IMR-90 (cell line): ENCODE measurements around the gene CBX3. TPM values are rescaled to one million over a fixed set of nuclear protein-coding genes. Genes with fewer than 3 reads are reported as not detected.
"Not testable (repeated sequence)": the region's sequence is repeated elsewhere in the genome, so short reads cannot be mapped to it uniquely, and the experiment has no call there.

Experiments
- ATAC-seq: fragments of 200-7000 bp; cut with Tn5 transposase; 2 replicates; pipeline ENCODE4 v1.9.1; 2020; ENCODE audit warnings: low read depth, mild to moderate bottlenecking, moderate library complexity
- BruUV-seq: library from RNA; stranded (reverse); fragments of 400-500 nt; replicated peaks from 2 replicates; lab custom pipeline; 2021; lab: Mats Ljungman, UMichigan
- CTCF ChIA-PET: fragments of 300-600 bp; formaldehyde crosslinking; extraction: SDS; loops from one replicate; lab custom pipeline; 2021; ENCODE audit warnings: antibody characterized with exemption; lab: Yijun Ruan, JAX
- POLR2A ChIA-PET: fragments of 300-600 bp; sonication (Branson Sonifier 250); formaldehyde crosslinking; loops from one replicate; lab custom pipeline; 2022; ENCODE audit warnings: antibody characterized with exemption; ENCODE audit not compliant: unreplicated experiment; lab: Charles Lee
- DNase-seq: peaks from one replicate; pipeline ENCODE4 v3.0.0; 2013
- H2AFZ ChIP-seq: replicated peaks from 2 replicates; pipeline ENCODE3; 2013; ENCODE audit warnings: low read length, mild to moderate bottlenecking; ENCODE audit not compliant: poor library complexity
- H2AK5ac ChIP-seq: 2 replicates; pipeline ENCODE4 v1.6.1; 2013; ENCODE audit warnings: low read depth, low read length, inconsistent platforms
- H2AK9ac ChIP-seq: replicated peaks from 2 replicates; pipeline ENCODE3; 2013; ENCODE audit warnings: mild to moderate bottlenecking, low read depth, low read length, moderate library complexity; ENCODE audit not compliant: poor library complexity
- H2BK120ac ChIP-seq: 2 replicates; pipeline ENCODE4 v1.6.1; 2013; ENCODE audit warnings: low read depth, low read length, inconsistent platforms
- H2BK15ac ChIP-seq: 3 replicates; pipeline ENCODE4 v1.6.1; 2013; ENCODE audit warnings: low read depth, low read length, inconsistent platforms
- H2BK20ac ChIP-seq: 2 replicates; pipeline ENCODE4 v1.6.1; 2013; ENCODE audit warnings: low read depth, mild to moderate bottlenecking, inconsistent platforms, low read length, moderate library complexity
- H2BK5ac ChIP-seq: 2 replicates; pipeline ENCODE4 v1.6.1; 2013; ENCODE audit warnings: mild to moderate bottlenecking, low read depth, low read length, inconsistent platforms; ENCODE audit not compliant: poor library complexity, severe bottlenecking
- H3K14ac ChIP-seq: replicated peaks from 2 replicates; pipeline ENCODE4 v1.6.1; 2013; ENCODE audit warnings: low read depth, low read length, inconsistent platforms
- H3K18ac ChIP-seq: 2 replicates; pipeline ENCODE4 v1.6.1; 2013; ENCODE audit warnings: low read depth, low read length, control low read depth
- H3K23ac ChIP-seq: 2 replicates; pipeline ENCODE4 v1.6.1; 2013; ENCODE audit warnings: low read depth, low read length, inconsistent platforms
- H3K27ac ChIP-seq: 2 replicates; pipeline ENCODE4 v1.5.1; 2013; ENCODE audit warnings: mild to moderate bottlenecking, control low read depth, low read length; ENCODE audit not compliant: insufficient read depth
- H3K27me3 ChIP-seq: 2 replicates; pipeline ENCODE4 v1.6.1; 2013; ENCODE audit warnings: low read length; ENCODE audit not compliant: control insufficient read depth, insufficient read depth
- H3K36me3 ChIP-seq: 2 replicates; pipeline ENCODE4 v1.6.1; 2013; ENCODE audit warnings: low read length, mixed read lengths; ENCODE audit not compliant: control insufficient read depth, insufficient read depth
- H3K4ac ChIP-seq: 2 replicates; pipeline ENCODE4 v1.6.1; 2013; ENCODE audit warnings: low read depth, low read length, inconsistent platforms
- H3K4me1 ChIP-seq: 2 replicates; pipeline ENCODE4 v1.6.1; 2013; ENCODE audit warnings: low read length, mixed read lengths; ENCODE audit not compliant: control insufficient read depth, insufficient read depth
- H3K4me2 ChIP-seq: 2 replicates; pipeline ENCODE4 v1.6.1; 2013; ENCODE audit warnings: low read depth, mild to moderate bottlenecking, control low read depth, low read length, moderate library complexity
- H3K4me3 ChIP-seq: 2 replicates; pipeline ENCODE4 v1.5.1; 2013; ENCODE audit warnings: low read depth, mild to moderate bottlenecking, control low read depth, low read length, moderate library complexity; ENCODE audit not compliant: insufficient read depth
- H3K56ac ChIP-seq: 2 replicates; pipeline ENCODE4 v1.6.1; 2013; ENCODE audit warnings: low read length, inconsistent platforms; ENCODE audit not compliant: insufficient read depth; ENCODE audit errors: extremely low read depth
- H3K79me1 ChIP-seq, 2 experiments: 2 replicates each; pipeline ENCODE4 v1.6.1; 2013; ENCODE audit warnings: low read length in 2 of 2, inconsistent platforms in 1 of 2, low read depth in 1 of 2
- H3K9ac ChIP-seq: 2 replicates; pipeline ENCODE4 v1.6.1; 2013; ENCODE audit warnings: low read depth, low read length, control low read depth
- H3K9me1 ChIP-seq: 2 replicates; pipeline ENCODE4 v1.6.1; 2013; ENCODE audit warnings: low read length, inconsistent platforms; ENCODE audit not compliant: insufficient read depth
- H3K9me3 ChIP-seq: 2 replicates; pipeline ENCODE4 v1.6.1; 2013; ENCODE audit warnings: low read length; ENCODE audit not compliant: control insufficient read depth, insufficient read depth
- H4K20me1 ChIP-seq: 2 replicates; pipeline ENCODE4 v1.6.1; 2013; ENCODE audit warnings: low read length, inconsistent platforms; ENCODE audit not compliant: insufficient read depth
- H4K5ac ChIP-seq: 2 replicates; pipeline ENCODE4 v1.6.1; 2013; ENCODE audit warnings: mild to moderate bottlenecking, low read depth, low read length, control low read depth
- H4K8ac ChIP-seq, 2 experiments: 2 replicates each; pipeline ENCODE4 v1.6.1; 2013; ENCODE audit warnings: low read depth in 2 of 2, low read length in 2 of 2, control low read depth in 1 of 2, inconsistent platforms in 1 of 2
- H4K91ac ChIP-seq: 2 replicates; pipeline ENCODE4 v1.6.1; 2013; ENCODE audit warnings: low read depth, low read length, inconsistent platforms; ENCODE audit not compliant: insufficient read depth
- MAZ ChIP-seq: IDR thresholded peaks from 2 replicates; pipeline ENCODE4 v1.6.1; 2012; ENCODE audit warnings: low read depth, mild to moderate bottlenecking, low read length, improper control_type of control experiment, moderate library complexity, borderline replicate concordance
- WGBS, 2 experiments: methylation state at CpG; one replicate each; pipeline versions ENCODE4 v1.1.5 to v1.1.7; 2013; ENCODE audit warnings: missing lambda C conversion rate in 2 of 2; ENCODE audit not compliant: insufficient read length in 1 of 2; ENCODE audit errors: extremely low coverage in 2 of 2; 5-methylcytosine and 5-hydroxymethylcytosine counted together
- dilution Hi-C: fragments of 300-500 bp; cut with HindIII; formaldehyde crosslinking; loops from one replicate; pipeline ENCODE4 v1.14.3; 2018; ENCODE audit warnings: low sequenced_read_pairs; ENCODE audit not compliant: unreplicated experiment
- in situ Hi-C: fragments of 300-500 bp; cut with MboI; formaldehyde crosslinking; loops from 3 replicates; pipeline ENCODE4 v1.14.3; 2019; ENCODE audit warnings: low sequenced_read_pairs, inconsistent platforms, mixed read lengths
- intact Hi-C: fragments of 100-400 bp; cut with micrococcal nuclease; formaldehyde crosslinking; loops from 2 replicates; pipeline ENCODE4 v1.10.0; 2022
- polyA plus RNA-seq, 3 experiments: library from polyadenylated mRNA; depleted of rRNA; stranded (reverse); fragments of >200 nt; gene quantifications; 2 replicates each; pipeline ENCODE4 v1.2.3, GENCODE V29; 2012; ENCODE audit warnings: low replicate concordance in 1 of 3
- total RNA-seq: library from RNA; depleted of rRNA; stranded (reverse); fragments of >200 nt; gene quantifications from 2 replicates; pipeline ENCODE4 v1.2.3, GENCODE V29; 2012

The CBX3 gene
- total and polyA plus RNA-seq, 2 of the 4 experiments (the other 2 are of a cell fraction): 38.2 to 76.5 TPM

GRCh38 chr7:26193432-26194207 lies 7.9 kb upstream of the CBX3 start (continued):
- no peak for TF ChIP-seq MAZ

- H3K27ac ChIP-seq, H2BK20ac ChIP-seq, H3K4me2 ChIP-seq, DNase-seq, H3K23ac ChIP-seq, H4K5ac ChIP-seq, H4K8ac ChIP-seq, H3K9me3 ChIP-seq, H2BK15ac ChIP-seq, BruUV-seq, H3K9ac ChIP-seq, dilution Hi-C loops, H3K56ac ChIP-seq, H3K9me1 ChIP-seq, H3K14ac ChIP-seq, H4K91ac ChIP-seq, H3K4me3 ChIP-seq, H3K4ac ChIP-seq, H3K18ac ChIP-seq, H3K27me3 ChIP-seq, H3K4me1 ChIP-seq, H2BK5ac ChIP-seq, H2BK120ac ChIP-seq, H2AK5ac ChIP-seq, H2AK9ac ChIP-seq, ATAC-seq, H2AFZ ChIP-seq: not testable (repeated sequence)
- in situ Hi-C loops: loop anchor here (10.0 kb wide), 2 partner anchors 910 to 950 kb away; partner anchors contain the start of genes HOXA2, HOXA5 and HOXA6
- H3K36me3 ChIP-seq: peaks cover 50% of the 10 kb centered on the region
- peaks cover 89% of the 10 kb centered on the region for H4K20me1 ChIP-seq
- ChIA-PET POLR2A (interaction anchor here (0.6 kb wide), 2 partner anchors 700 to 1462 kb away, joined by 3 to 16 read pairs; no protein-coding TSS in a partner anchor), CTCF (interaction anchor here (0.6 to 1.1 kb wide), 2 partner anchors 104 to 501 kb away, joined by 3 to 4 read pairs; no protein-coding TSS in a partner anchor)
- H3K79me1 ChIP-seq: peaks cover 19 to 39% of the 10 kb centered on the region in 2 experiments; a peak in 3 of 4 replicates
- no CpG with 5 or more reads among the region's 11 CpGs for WGBS, 2 experiments
- intact Hi-C loops: loop anchor here (5.0 kb wide), 2 partner anchors 173 to 302 kb away; no protein-coding TSS in a partner anchor
Measured at GRCh38 chr7:26194764-26195163, 6.8 kb upstream of the CBX3 start.
